ENCODE data around the gene ATAD1. TPM values are rescaled to one million over a fixed set of nuclear protein-coding genes. Genes with fewer than 3 reads are reported as not detected.

The ATAD1 gene
- total RNA-seq, 1 donor from 2014 or later = 25.1 TPM

DNA sequence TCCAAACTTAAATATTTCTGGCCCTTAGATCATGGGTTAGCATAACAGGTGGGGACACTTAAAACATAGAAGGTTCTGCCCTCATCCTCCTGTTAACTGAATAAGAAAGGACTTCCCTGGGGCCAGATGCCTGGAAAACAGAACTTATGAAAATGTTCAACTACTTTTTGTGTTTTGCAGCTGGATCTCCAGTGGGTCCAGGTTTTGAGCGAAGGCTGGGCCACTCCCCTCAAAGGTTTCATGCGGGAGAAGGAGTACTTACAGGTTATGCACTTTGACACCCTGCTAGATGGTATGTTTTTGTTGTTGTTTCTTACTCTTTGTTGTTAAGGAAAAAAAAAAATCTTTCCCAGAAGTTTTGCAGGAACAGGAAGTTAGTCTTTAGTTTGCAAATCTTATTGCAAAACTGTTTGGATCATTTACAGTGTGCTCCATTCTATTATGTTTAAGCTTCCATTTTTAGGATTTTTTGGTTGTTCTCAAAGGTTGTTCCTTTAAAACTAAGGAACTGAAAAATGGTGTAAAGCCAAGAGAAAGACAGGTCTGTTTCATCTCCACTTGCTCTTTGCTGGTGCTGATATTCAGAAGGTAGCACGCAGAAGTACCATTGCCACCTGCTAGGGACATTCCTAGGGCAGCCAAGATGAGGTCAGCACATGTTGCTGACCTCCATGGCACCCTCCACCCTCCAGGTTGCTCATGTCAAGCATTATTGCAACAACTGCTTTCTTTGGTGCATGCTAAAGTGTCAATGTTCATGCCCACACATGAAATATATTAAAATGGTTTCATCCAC is 102.3 kb downstream of the ATAD1 start:
- DNase-seq (ENCODE audit: low read depth, low spot score) = no peak

DNA sequence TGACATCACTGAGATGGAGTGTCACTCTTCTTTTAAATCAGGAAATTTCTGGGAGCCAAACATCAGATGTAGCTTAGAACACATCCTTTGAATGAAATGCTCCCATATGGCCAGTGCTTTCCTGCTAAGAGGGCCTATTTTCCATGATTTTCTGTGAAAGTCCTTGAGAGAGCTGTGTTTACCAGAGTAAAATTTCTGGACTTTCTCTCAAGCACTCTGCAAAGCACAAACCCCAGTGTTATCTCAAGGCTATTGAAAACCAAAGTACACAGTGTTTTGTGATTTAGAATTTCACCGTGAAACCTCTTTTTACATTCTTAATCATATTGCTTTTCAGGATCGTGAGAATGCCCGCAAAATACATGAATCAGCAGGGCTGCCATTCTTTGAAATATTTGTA is 104.3 kb downstream of the ATAD1 start:
- DNase-seq (ENCODE audit: low read depth, low spot score) = no peak

DNA sequence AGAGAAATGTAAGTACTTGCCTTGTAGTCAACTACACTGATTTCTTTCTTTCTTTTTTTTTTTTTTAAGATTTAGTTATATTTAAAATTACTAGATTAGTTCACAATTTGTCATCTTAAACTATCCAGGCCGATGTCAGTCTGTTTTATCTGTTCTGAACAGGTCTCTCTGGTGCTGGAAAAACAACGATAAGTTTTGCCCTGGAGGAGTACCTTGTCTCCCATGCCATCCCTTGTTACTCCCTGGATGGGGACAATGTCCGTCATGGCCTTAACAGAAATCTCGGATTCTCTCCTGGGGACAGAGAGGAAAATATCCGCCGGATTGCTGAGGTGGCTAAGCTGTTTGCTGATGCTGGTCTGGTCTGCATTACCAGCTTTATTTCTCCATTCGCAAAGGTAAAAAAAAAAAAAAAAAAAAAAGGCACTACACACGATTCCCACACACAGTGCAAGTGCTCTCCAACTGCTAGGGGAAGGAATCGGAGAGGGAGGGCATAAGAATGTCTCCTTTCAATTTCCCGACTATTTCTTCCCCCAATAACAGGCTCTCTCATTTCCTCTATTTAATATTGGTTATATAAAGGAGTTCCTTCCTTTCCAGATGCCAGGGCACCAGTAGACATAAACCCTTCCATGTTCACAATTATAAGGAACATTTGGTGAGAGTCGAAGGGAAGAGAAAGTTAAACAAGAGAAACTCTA is 105.0 kb downstream of the ATAD1 start:
- DNase-seq (ENCODE audit: low read depth, low spot score) = no peak

DNA sequence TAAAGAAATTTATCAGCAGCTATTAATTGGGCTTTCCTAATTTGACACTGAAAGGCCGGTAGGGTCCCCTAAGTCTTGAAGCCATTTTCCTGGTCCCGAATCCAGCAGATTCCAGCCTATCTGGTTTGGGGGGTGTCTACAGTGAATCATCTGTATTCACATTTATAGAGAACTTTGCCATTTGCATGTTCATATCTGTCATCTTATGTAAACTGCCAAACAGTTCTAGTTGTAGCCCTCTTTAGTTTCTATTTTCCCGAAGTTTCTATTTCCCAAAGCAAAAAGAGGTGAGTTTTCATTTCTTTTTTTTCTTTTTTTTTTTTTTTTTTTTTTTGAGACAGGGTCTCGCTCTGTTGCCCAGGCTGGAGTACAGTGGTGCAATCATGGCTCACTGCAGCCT is 110.8 kb downstream of the ATAD1 start:
- no peak for DNase-seq (ENCODE audit: low read depth, low spot score)

DNA sequence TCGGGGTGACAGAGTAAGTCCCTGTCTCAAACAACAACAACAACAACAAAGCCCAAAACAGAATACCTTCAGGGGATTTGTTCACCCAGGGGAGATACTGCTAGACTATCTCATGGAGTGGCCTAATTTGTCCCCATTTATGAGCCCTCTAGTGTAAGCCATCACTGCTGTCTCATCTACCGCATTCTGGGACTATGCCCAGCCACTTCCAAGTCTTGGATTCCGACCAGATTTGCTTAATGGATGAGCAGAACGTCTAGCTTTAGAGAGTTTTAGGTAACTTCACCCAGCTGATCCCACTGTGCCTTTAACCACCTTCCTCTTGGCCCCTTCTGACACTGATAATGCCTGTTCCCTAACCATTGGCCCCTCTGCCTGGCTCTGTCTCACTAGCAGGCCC is 111.3 kb downstream of the ATAD1 start:
- no peak for DNase-seq (ENCODE audit: low read depth, low spot score)

DNA sequence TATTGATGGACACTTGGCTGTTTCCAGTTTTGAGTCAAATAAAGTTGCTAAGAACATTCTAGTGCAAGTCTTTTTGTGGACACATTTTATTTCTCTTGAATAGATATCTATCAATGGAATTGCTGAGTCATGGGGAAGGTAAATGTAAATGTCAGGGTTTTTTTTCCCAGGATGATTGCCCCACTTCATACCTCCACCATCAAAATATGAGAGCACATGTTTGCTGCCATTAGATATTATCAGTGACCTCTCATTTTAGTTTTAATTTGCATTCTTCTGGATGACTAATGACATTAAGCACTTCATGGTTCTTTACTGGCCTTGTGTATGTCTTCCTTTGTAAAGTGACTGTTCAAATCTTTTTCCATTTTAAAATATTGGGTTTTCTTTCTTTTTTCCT is 112.7 kb downstream of the ATAD1 start:
- DNase-seq (ENCODE audit: low read depth, low spot score) = no peak

DNA sequence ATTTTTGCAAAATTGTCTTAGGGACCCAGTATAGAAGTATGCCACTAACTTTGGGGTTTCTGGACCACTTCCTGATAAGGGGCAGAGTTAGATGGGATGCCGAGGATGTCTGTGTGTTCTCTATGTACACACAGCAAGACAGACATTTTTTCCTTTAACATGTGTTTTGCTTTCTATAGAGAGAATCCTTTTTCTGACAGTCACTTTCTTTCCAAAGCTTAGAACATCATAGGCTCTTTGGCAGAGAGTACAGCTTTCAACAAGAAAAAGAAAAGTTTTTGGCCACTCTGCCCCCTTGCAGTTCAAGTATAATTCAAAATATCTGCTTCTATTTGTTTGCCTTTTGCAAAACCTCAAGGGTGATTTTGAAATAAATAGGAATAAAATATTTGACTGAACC is 114.3 kb downstream of the ATAD1 start:
- no peak for DNase-seq (ENCODE audit: low read depth, low spot score)

DNA sequence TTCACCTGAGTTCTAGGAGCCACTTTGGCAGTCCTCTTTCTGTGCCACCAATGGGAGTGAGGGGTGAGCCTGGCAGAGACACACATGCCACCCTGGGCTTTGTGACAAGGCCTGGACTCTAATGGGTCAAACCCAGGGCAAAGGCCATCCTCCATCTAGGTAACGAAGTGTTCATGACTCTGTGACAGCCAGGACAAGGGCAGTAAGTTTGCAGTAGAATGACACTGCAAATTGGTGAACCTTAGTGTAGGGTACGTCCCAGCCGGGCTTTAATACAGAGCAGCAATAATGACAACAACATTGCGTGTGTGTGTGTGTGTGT is 115.1 kb downstream of the ATAD1 start:
- DNase-seq (ENCODE audit: low read depth, low spot score) = no peak

DNA sequence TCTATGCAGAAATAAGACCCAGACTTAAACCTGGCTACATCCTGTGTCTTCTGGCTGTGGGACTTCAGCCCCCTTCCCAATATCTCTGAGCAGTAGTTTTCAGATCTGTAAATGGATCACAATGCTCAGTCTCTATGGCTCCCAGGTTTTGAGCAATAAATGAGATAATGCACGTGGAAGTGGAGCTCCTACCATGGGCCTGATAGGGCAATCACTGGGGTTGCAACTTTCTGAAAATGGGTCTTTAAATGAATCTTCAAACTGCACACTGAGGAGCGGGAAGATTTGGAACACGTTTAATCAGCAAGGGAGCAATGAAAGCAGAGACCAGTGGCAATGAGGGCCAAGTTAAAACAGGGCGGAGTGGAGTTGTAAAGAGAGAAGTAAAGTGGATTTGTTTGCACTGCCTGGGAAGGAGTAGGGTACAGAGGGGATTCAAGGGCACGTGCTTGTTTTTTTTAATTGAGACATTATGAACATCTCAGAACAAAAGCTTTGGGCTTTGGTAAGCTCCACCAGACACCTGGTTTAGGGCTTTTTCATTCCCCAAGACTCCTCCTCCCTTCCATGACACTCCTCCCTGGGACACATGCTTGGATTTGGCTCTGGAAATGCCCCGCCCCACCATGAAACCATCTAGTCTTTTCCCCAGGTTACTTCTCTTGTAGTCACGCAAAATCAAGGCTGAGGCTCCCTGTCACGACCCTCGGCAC is 115.6 kb downstream of the ATAD1 start:
- DNase-seq (ENCODE audit: low read depth, low spot score) = no peak

Other genes with a start within 250 kb of the ATAD1 start
- 74.2 and 74.3 TPM in 2 replicates for gene PAPSS2, start 158.3 kb downstream of the ATAD1 start, total RNA-seq
- 0.25 and 0.26 TPM in 2 replicates for gene KLLN, start 45.3 kb upstream of the ATAD1 start, total RNA-seq
- 77.5 and 118 TPM in 2 replicates for gene PTEN, start 45.4 kb upstream of the ATAD1 start, total RNA-seq